NCI-H2107 treated with DMSO at 0.1 percent for 48 hours (cell line): ENCODE results near the gene PAK6.

Experiments
- DNase-seq: peaks from one replicate; lab custom pipeline; 2025; ENCODE audit not compliant: unreplicated experiment; lab: John Stamatoyannopoulos, UW

The PAK6 gene

GRCh38 chr15:40275954-40276353 lies 37.1 kb downstream of the PAK6 start:
- no peak for DNase-seq

- no peak for DNase-seq
These were observed 38.1 kb downstream of the PAK6 start for GRCh38 chr15:40276927-40277326.

DNA sequence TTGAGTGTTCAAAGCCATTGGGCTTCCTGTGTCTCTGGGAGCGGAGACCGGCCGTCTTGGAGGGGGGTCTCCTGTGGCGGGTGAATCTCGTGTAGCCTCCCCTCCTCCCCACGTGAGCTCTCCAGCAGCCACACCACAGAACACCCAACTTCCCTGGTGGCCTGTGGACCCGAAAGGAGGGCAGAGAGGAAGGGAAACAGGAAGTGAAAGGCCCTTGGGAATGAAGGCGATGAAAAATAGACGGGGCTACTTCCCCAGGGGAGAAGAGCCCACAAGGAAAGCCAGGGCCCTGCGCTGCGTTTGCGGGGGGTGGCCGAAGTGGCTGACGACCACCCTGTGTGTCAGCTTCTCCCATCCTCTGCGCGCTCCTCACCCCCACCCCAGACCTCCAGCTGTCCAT lies 38.6 kb downstream of the PAK6 start:
- DNase-seq: no peak

DNA sequence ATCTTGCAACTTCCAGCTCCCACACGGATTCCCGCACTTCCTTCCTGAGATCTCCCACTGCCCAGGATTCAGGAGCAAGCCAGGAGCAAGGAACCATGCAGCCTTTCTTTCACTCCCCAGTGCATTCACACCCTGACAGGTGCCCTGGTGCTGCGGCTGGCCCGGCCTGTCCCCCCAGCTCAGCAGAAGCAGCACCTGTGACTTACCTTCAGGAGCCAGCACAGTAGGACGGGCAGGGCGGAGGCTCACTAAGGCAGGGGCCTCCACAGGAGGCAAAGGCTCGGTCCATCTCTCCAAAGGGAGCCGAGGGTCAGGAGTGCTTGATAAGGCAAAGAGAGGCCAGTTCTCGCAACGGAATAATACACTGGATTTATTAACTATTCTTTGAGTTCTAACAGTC lies 39.2 kb downstream of the PAK6 start:
- no peak for DNase-seq

- DNase-seq: peak; percentile 61
These were observed 40.7 kb downstream of the PAK6 start for GRCh38 chr15:40279437-40280141.

DNA sequence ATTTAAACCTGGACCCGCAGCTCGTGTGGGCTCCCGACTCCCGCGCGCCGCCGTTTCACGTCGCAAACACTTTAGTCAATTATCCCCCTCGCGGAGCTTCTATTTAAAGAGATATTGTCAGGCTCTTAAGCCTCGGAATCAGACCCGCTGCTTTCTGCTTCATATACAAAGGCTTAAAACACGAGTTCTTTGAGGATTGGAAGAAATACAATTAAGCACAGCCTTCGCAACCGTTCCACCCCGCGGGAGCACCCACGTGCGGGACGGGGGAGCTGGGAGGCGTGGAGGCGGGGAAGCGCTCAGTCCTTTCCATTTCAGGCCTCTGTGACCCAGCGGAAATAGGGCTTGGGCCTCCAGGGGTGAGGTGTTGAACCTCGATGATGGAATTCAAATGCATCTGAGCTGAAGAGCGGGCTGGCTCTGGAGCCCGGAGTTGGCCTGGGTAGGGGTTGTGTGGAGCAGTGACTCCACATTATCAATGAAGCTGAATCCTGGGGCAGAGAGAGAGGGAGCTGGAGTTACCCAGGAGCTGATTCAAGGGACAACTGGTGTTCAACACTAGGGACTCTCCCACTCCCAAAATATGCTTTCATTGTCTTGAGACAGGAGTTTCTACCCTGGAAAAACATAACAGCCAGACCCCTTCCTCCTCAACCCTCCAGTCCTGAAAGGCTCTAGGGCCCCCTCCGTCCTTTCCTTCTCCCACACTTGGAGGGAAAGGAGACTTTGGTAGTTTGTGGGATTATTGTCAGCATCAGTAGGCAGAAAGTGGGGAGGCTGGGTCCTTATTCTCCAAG lies 41.6 kb downstream of the PAK6 start:
- DNase-seq: no peak

GRCh38 chr15:40281057-40281800 lies 42.4 kb downstream of the PAK6 start:
- no peak for DNase-seq

GRCh38 chr15:40281801-40282146 lies 42.9 kb downstream of the PAK6 start:
- no peak for DNase-seq

DNA sequence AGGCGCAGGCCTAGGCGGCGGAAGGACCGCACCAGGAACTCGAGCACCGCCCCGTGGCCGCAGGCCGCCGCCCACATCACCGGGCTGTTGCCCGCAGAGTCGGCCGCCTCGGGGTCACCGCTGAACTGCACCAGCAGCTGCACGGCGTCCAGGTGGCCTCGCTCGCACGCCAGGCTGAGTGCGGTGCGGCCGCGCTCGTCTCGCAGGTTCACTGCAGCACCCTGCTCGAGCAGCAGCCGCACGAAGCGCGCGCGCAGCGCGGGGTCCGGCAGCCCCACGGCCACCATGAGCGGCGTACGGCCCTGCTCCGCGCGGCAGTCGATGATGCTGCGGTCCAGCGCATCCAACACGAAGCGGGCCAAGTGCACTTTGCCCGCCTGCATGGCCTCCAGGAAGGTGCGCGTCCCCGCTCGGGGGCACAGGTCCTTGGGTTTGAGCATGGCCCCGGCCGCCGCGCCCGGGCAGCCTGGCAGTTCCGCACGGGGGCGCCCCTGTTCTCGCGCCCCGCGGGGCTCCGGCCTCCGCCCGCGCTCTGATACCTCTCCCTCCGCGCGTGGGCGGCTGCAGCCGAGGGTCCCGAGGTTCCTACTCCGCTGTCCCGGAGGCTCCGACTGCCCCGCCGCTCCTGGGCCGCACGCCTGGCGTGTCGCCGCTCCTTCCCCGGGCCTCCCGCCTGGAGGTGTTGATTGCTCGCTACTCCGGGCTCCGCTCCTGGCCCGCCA lies 43.4 kb downstream of the PAK6 start:
- DNase-seq: no peak

- DNase-seq: no peak
These were observed 44.2 kb downstream of the PAK6 start, which contains the start of gene ANKRD63 for GRCh38 chr15:40282869-40283614. Gene ANKRD63 (minus strand): TSS chr15:40283064. CDS start chr15:40282586, 478 bp downstream.

DNA sequence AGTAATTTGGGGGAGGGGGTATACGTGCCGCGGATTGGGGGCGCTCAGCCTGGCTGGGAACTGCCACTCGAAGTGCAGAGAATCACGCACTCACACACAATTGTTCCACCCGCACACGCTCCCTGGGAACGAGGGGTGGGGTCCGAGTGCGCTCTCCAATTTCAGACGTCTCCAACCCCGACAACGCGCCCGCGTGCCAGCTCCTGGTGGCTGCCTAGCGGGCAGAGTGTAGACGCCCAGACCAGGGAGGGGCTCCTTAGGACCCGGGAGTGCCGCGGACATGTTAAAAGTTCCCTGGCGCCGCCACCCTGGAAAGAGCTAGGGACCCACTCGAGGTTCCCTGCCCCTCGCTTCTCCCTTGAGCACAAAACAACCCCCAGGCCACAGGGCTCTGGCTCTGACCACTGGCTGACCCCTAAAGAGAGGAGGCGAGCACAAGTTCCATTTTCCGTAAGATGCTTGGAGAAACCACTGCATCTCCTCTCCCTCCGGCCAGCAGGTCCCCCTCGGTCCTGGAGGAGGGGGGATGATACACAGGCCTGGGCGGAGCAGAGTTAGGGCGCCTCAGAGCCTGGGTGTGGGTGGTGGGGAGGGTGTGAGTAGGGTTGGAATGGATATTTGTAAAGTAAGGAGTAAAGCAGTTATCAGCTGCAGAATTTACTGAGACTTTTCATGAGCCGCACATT lies 44.9 kb downstream of the PAK6 start:
- no peak for DNase-seq

- no peak for DNase-seq
These were observed 46.3 kb downstream of the PAK6 start for GRCh38 chr15:40285151-40285550.

GRCh38 chr15:40285554-40286011 lies 46.7 kb downstream of the PAK6 start:
- no peak for DNase-seq

DNA sequence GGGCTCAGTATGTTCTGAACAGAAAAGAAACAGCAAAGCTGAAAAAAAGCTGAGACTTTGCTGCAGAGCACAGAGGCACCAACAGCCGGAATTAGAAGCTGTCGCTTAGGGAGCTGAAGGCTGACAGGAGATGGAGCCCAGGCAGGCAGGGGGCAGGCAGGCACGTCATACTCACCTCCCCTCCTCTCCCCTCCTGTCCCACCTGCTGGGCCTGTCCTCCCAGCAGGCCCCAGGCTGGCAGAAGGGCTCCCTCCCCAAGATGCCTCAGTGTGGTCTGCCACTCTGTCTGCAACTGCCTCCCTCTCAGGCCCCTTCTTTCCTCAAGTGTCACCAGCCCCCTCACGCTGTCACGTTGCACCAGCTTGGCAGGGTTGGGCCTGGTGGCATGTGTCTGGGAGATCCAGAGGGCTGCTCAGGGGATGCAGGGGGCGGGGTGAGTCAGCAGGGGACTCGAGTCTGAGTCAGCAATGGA lies 47.2 kb downstream of the PAK6 start:
- DNase-seq: no peak

DNA sequence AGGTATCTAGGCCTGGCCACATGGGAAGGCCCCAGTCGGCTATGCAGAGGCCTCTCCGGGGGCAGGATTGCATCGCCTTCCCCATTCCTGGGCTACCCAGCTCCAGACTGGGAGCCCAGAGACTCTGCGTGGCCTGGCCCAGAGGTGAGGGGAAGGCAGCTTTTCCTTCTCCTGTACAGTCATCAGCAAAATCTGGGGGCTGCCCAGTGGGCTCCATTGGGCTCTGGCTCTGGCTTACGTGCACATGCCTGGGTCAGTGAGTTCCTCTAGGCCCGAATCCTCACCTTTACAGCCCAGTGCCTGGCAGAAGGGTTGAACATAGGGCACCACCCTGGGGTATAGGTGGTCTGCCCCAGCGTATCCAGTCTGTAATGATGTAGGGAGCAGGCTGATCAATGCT lies 47.9 kb downstream of the PAK6 start:
- no peak for DNase-seq

DNA sequence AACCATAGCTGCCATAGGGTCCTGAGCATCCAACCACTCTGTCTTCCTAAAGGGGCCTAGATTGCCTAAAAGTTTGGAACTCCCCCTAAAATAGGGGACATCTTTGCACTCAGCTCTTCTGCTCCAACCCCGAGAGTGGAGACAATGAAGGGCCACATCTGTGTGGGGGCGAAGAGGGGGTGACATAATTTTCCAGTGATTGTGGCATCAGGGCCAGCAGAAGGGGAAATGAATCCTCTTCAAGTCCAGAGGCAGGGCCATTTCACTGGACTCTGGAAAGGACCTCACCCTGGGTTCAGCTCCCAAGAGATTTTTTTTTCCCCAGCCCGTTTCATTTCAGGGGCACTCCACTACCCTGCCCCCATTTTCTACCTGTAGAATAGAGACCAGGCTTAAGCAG lies 48.6 kb downstream of the PAK6 start:
- DNase-seq: no peak

DNA sequence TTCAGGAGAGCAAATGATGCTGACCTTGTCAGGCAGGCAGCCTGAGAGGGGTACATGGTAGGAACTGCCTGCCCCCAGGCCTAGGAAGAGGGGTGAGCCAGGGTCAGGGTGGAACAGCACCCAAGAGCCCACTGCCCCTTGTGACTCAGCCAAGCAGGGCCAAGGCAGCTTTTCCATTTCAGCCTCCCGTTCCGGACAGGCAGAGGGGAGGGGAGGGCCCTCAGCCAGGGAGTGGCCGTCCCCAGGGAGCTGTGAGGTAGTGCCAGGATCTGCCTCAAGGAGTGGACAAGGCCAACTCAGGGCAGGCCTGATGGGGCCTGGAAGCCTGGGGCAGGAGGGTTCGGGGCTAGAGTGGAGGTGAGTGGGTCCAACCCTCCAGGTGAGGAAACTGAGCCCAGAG lies 49.1 kb downstream of the PAK6 start:
- no peak for DNase-seq

DNA sequence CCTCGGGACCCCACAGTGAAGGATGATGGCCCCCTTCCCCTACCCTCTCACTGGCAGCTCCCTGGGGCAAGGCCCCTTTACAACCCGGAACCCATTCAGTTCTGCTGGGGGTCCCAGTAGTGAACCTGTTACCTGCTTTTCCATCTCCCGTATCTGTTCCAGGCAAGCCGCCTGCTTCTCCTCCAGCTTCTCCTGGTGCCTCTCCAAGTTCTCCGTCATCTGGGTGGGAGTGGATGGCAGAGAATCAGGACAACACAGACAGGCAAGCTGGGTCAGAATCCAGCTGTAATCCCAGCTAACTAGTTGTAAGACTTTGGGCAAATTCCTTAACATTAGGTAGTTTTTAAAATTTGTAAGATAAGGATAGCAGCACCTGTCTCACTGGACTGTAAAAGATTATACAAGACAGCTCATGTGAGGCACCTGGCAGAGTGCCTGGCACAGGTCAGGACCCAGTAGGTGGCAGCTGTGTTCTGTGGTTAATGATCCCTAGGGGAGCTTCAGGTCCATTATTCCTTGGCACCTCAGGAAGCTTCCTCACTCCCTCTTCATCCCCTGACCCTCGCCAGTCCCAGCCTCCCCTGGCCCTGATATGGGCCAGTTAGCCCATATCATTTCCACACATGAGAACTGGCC lies 50.4 kb downstream of the PAK6 start:
- DNase-seq: peak; percentile 60

DNA sequence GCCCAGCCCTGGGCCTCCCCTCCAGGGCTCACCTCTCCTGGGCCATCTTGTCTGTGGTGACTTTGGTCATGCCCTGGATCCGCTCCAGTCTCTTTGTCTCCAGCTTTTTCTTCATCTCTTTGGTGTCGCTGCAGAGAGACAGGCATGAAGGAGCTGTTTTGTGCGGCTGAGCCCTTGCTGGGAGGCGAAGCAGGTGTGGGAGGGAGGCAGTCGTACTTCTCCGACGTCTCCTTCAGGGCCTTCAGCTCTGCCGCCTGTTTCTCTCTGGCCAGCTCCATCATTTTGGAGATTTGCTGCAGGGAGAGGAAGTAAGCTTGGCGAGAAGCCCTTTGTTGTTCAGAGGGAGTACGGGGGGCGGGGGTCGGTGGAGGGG lies 51.7 kb downstream of the PAK6 start:
- DNase-seq: no peak
